HG03439 (cell line): ENCODE data around the gene MED10.

Experiments
- ATAC-seq: cut with Tn5 transposase; IDR thresholded peaks from one replicate; pipeline ENCODE4 v1.9.1; 2021; ENCODE audit warnings: mild to moderate bottlenecking, moderate library complexity; ENCODE audit not compliant: unreplicated experiment

MED10 gene

GRCh38 chr5:6399980-6400910 lies 21.9 kb upstream of the MED10 start:
- ATAC-seq: no peak

GRCh38 chr5:6398570-6399230 lies 20.4 kb upstream of the MED10 start:
- no peak for ATAC-seq

GRCh38 chr5:6397536-6398269 lies 19.4 kb upstream of the MED10 start:
- no peak for ATAC-seq

- no peak for ATAC-seq
Observed at GRCh38 chr5:6396836-6397535, 18.6 kb upstream of the MED10 start.

GRCh38 chr5:6396043-6396442 lies 17.7 kb upstream of the MED10 start:
- ATAC-seq: no peak

DNA sequence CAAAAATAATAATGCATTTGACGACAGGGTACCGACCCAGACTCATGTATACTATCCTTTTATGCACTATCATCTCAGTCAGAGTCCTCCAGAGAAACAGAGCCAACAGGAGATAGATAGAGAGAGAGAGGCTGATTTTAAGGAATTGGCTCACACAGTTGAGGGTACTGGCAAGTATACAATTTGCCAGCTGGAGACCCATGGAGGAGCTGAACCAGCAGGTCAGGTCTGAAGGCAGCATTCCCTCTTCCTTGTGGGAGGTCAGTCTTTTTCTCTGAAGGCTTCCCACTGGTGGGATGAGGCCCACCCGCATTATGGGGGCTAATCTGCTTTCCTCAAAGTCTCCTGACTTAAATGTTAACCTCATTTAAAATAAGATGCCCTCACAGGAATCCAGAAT lies 17.3 kb upstream of the MED10 start:
- no peak for ATAC-seq

- ATAC-seq: no peak
Observed at GRCh38 chr5:6395102-6395445, 16.7 kb upstream of the MED10 start.

GRCh38 chr5:6394429-6395101 lies 16.2 kb upstream of the MED10 start:
- ATAC-seq: no peak

- no peak for ATAC-seq
Observed at GRCh38 chr5:6393596-6394194, 15.3 kb upstream of the MED10 start.

- no peak for ATAC-seq
Observed at GRCh38 chr5:6392561-6392960, 14.2 kb upstream of the MED10 start.

DNA sequence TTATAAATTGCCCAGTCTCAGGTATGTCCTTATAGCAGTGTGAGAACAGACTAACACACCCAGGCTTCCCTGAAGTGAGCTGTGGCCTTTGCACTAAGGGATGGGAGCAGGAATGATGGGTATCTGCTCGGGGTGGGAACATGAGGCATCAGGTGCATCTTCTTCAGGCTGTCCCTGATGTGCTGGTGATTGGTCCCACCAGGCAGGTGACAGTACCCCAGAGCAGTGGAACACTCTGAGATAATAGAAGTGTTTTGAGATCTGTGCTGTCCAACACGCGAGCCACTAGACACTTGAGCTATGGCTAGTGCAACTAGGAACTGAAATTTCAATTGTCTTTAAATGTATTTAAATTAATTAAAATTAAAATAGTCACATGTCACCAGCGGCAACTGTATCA lies 12.8 kb upstream of the MED10 start:
- ATAC-seq: no peak

DNA sequence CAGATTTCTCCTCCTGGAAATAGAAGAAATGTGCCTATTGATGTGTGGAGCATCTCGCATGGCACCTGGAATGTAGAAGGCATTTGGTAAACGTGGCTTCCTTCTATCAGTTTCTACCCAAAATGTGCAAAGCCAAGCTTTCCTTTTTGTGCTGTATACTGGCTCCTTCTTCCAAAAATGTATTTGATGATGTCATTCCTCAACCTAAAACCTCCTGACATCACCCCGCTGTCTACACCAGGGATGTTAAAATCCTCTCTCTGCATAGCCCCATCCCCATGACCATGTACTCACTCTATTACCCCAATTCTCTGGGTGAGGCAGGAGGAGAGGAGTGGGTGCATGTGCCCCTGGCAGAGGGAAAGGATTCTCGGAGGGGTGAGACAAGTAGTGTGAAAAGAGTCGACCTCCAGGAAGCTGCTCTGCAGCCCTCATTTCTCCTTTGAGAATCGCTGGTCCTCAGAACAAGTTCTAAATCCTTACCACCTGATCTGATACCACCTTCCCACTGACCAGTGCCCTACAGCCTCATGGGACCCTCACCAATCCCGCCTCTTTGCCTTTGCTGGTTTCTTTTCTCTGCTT lies 11.7 kb upstream of the MED10 start:
- no peak for ATAC-seq

DNA sequence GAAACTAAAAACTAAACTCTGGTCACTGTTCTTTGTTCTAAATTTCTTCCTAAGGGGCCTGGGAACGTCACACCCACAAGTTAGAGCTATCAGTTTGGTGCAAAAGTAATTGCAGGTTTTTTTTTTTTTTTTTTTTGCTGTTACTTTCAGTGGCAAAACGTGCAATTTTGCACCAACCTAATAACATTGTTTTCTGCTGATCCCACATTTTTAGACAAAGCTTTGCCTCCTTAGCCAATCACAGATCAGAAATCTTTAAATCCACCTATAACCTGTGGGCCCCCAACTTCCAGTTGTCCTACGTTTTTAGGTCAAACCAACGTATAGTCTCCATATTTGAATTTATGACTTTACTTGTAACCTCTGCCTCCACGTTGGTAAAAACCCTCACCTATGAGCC lies 11.1 kb upstream of the MED10 start:
- ATAC-seq: no peak

- no peak for ATAC-seq
Observed at GRCh38 chr5:6387970-6388369, 9.6 kb upstream of the MED10 start.

DNA sequence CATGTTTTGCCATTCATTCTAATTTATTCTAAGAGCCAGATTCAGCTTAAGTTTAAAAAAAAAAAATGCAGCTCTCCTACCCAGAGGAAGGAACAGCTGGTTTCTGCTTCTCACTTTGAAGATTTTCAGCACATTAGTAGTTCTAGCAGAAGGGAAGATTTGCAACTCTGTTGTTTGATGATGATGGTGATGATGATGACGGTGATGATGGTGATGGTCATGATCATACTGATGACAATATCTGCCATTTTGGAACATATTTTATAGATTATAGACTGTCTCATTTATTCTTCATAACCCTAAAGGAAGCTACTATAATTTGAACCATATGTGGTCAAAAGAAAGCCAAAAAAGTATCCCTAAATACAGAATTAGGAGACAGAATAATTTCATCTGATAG lies 7.9 kb upstream of the MED10 start:
- ATAC-seq: no peak

GRCh38 chr5:6384856-6385255 lies 6.5 kb upstream of the MED10 start:
- no peak for ATAC-seq

DNA sequence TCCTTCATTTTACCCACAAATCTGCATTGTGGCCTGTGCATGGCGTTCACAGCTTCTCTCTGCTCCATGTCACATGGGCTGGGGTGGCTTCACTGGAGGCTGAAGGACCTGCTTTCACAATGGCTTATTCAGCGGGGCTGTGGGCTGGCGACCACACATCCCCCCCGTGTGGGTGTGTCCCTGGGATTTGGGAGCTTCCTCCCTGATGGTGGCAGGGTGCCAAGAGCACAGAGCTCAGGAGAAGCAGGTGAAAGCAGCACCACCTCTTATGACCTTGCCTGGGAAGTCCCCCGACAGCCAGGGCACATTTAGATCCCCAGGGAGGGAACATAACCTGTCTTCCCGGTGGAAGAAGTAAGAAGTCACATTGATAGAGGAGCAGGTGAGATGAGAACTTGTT lies 5.0 kb upstream of the MED10 start:
- no peak for ATAC-seq

- no peak for ATAC-seq
Observed at GRCh38 chr5:6379246-6379645, 899 bp upstream of the MED10 start.

DNA sequence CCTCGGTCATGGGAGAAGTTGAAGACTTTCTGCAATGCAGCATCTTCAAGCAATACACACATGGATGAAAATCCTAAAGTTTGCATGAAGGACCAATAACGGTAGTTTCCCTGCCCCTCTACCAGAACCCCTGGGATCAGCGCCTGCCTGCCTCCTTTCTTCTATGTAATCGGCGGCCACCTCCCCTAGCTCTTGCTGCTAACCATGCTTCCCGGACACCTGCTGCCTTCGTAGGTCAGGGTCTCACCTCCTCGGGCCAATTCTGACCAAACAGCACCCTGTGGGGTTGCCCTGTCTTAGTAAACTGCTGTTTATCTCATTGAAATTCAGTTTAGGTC lies 388 bp upstream of the MED10 start:
- ATAC-seq: peak; percentile 25

DNA sequence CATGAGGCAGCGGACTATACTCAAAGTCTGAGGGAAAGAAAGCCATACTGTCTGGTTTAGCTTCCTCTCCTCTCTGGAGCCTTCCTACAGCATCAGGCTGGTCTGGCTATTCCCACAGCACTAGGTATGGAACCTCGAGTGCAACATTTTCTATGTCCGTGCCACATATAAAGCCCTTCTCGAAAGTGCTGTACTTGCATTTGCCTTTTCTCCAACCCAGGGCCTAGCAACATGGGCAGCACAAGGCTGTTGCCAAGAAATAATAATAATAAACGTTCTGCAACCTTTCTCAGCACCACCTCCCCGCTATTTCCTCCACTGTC lies 804 bp downstream of the MED10 start:
- ATAC-seq: no peak
